ENCODE results near the gene ARFIP2.
"Not testable (repeated sequence)": the region's sequence is repeated elsewhere in the genome, so short reads cannot be mapped to it uniquely, and the experiment has no call there.

ARFIP2 gene
- total RNA-seq: 44.4 to 72.7 (median 57.0) reads per million in 9 experiments

DNA sequence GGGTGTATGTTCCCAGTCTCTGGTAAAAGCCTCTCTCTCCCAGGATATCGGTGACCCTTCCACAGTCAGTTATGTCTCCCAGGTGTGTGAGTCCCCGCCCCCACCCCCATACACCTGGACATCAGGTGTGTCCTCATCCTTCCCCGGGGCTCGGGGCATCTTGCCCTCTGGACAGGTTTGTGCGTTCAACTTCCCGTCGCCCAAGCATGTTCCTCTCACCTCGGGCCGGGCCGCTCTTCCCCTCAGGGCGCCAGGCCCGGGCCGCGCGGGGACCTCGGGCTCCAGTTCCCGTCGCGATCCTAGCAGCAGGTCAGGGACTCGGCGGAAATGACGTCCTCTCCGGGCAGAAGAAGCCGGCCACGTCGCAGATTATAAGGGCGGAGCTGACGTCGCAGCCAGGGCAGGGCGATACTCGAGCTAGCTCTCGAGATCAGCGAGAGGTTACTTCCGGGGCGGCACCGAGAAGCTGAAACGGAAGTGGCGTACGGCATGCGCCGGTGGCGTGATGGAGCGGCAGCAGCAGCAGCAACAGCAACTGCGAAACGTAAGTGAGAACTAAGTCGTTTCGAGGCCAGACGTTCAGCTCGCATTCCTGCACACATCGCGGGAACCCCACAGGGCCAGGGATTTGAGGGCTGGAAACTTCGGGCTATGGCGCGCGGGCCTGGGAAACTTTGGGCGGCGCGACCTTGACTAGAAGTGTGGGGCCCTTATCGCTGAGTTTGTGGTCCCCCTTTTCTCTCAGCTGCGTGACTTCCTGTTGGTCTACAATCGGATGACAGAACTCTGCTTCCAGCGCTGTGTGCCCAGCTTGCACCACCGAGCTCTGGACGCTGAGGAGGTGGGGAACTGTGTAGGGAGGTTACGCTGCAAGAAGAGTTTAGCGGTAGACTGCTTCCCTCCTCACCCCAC is at the start of gene ARFIP2, which contains the start of gene TIMM10B:
ARFIP2 (minus strand) TSS at position 320 of the 912 bp plus-strand sequence. CDS start 910 bp downstream, outside the sequence.
TIMM10B (plus strand) TSS at position 490 of the 912 bp plus-strand sequence; CDS start at position 506, 16 bp downstream.
- H3K4me1 Mint-ChIP-seq (ENCODE audit: low read depth in 2 of 2): peaks cover 26 to 32% of the 10 kb centered on the region in 2 donors
- no peaks in the 10 kb centered on the region for H3K9me3 Mint-ChIP-seq
- peak within 1 kb of the TSS; percentile 89 to 90 for H3K4me3 Mint-ChIP-seq
- peak; percentile 95 for ATAC-seq (replicated peaks)
- DNase-seq: peak; percentile 94 to 97 (median 96)
- peak within 1 kb of the TSS; percentile 96 to 98 for H3K27ac Mint-ChIP-seq
- H3K27me3 Mint-ChIP-seq: no peaks in the 10 kb centered on the region
- H3K36me3 Mint-ChIP-seq (ENCODE audit: insufficient read depth): peaks cover 27% of the 10 kb centered on the region

DNA sequence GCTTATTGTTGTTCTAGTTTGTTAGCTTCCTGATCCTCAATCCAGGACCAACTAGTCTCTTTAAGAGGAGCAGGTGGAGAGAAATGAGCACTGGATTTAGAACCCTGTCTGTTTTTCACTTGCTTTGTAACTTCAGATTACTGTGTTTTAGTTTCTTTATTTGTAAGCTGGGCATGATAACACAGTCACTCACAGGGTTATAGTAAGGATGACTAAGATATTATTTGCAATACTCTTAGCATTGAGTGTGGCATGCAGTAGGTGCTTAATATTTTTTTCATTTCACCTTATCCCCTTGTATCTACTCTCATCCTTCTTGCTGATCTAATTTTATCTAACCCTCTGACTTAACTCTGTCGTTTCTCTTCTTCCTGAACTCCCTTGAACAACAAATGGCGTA is 49.7 kb upstream of the ARFIP2 start:
- Mint-ChIP-seq H3K27ac (no peak overlapping the region), H3K27me3 (no peaks in the 10 kb centered on the region), H3K4me3 (no peak overlapping the region), H3K36me3 (ENCODE audit: insufficient read depth) (no peaks in the 10 kb centered on the region), H3K4me1 (ENCODE audit: low read depth in 2 of 2) (peaks cover 9 to 11% of the 10 kb centered on the region in 2 donors), H3K9me3 (no peaks in the 10 kb centered on the region)
- no peak for DNase-seq
- no peak for ATAC-seq (replicated peaks)

- Mint-ChIP-seq H3K27ac (no peak overlapping the region), H3K27me3 (no peaks in the 10 kb centered on the region), H3K9me3 (no peaks in the 10 kb centered on the region), H3K36me3 (ENCODE audit: insufficient read depth) (no peaks in the 10 kb centered on the region), H3K4me3 (no peak overlapping the region), H3K4me1 (ENCODE audit: low read depth in 2 of 2) (peaks cover 9 to 11% of the 10 kb centered on the region in 2 donors)
- ATAC-seq (replicated peaks) (no peak), DNase-seq (no peak)
These were observed 48.1 kb upstream of the ARFIP2 start for GRCh38 chr11:6529266-6529665.

- Mint-ChIP-seq H3K4me1 (ENCODE audit: low read depth in 2 of 2) (peaks cover 9 to 11% of the 10 kb centered on the region in 2 donors), H3K27me3 (no peaks in the 10 kb centered on the region), H3K4me3 (peak overlapping the region; percentile 13 to 37), H3K27ac (peak overlapping the region; percentile 41 to 80), H3K36me3 (ENCODE audit: insufficient read depth) (no peaks in the 10 kb centered on the region), H3K9me3 (no peaks in the 10 kb centered on the region)
- ATAC-seq (replicated peaks) (no peak), DNase-seq (no peak)
These were observed 45.4 kb upstream of the ARFIP2 start for GRCh38 chr11:6526411-6527135.

DNA sequence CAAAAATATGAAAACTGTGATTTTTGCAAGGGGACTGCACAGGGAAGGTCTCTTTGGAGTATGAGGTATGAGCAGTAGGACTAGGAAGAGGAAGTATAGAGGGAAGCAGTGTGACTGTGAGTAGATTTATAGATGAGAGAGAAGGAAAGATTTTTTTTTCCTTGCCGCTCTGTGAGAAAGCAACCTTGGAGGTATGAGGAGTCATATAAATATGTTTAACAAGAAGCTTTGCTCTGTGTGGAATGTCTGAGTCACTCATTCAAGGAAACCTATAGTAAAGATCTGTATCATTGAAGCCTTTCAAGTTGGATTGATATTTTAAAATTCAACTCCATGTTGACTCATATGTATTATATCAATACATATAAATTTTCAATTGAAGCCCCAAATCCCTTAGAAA is 42.1 kb upstream of the ARFIP2 start:
- Mint-ChIP-seq H3K27ac (no peak overlapping the region), H3K27me3 (no peaks in the 10 kb centered on the region), H3K4me1 (ENCODE audit: low read depth in 2 of 2) (peaks cover 9 to 11% of the 10 kb centered on the region in 2 donors), H3K9me3 (no peaks in the 10 kb centered on the region), H3K4me3 (no peak overlapping the region), H3K36me3 (ENCODE audit: insufficient read depth) (no peaks in the 10 kb centered on the region)
- DNase-seq: no peak
- no peak for ATAC-seq (replicated peaks)

- H3K4me1 Mint-ChIP-seq (ENCODE audit: low read depth in 2 of 2): peaks cover 9 to 11% of the 10 kb centered on the region in 2 donors
- not testable (repeated sequence) for ATAC-seq (replicated peaks); H3K27ac Mint-ChIP-seq; H3K4me3 Mint-ChIP-seq; H3K27me3 Mint-ChIP-seq; H3K9me3 Mint-ChIP-seq; H3K36me3 Mint-ChIP-seq (ENCODE audit: insufficient read depth); DNase-seq
These were observed 40.8 kb upstream of the ARFIP2 start for GRCh38 chr11:6521946-6522345.

GRCh38 chr11:6520265-6520664 is 39.1 kb upstream of the ARFIP2 start:
- Mint-ChIP-seq H3K27me3 (no peaks in the 10 kb centered on the region), H3K27ac (no peak overlapping the region), H3K36me3 (ENCODE audit: insufficient read depth) (peaks cover 7% of the 10 kb centered on the region), H3K4me1 (ENCODE audit: low read depth in 2 of 2) (no peaks in the 10 kb centered on the region), H3K4me3 (no peak overlapping the region), H3K9me3 (no peaks in the 10 kb centered on the region)
- DNase-seq (no peak), ATAC-seq (replicated peaks) (no peak)

DNA sequence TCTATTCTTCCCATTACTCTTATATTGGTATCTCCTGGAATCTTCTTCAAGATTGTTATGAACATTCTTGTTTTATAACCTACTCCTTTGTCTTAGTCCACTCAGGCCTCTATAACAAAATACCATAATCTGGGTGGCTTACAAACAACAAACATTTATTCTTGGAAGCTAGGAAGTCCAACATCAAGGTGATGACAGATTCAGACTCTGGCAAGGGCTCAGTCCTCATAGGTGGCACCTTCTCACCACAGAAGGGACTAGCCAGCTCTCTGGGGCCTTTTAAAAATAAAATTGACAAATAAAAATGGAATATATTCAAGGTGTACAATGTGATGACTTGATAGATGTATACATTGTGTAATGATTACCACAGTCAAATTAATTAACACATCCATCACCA is 35.7 kb upstream of the ARFIP2 start:
- no peaks in the 10 kb centered on the region for H3K4me1 Mint-ChIP-seq (ENCODE audit: low read depth in 2 of 2)
- H3K27me3 Mint-ChIP-seq: no peaks in the 10 kb centered on the region
- H3K36me3 Mint-ChIP-seq (ENCODE audit: insufficient read depth): peaks cover 12% of the 10 kb centered on the region
- no peak for DNase-seq
- no peak for ATAC-seq (replicated peaks)
- no peaks in the 10 kb centered on the region for H3K9me3 Mint-ChIP-seq
- H3K4me3 Mint-ChIP-seq: no peak overlapping the region
- peak overlapping the region in 1 of 2 donors; percentile 73 for H3K27ac Mint-ChIP-seq

- Mint-ChIP-seq H3K36me3 (ENCODE audit: insufficient read depth) (peaks cover 22% of the 10 kb centered on the region), H3K9me3 (no peaks in the 10 kb centered on the region), H3K4me3 (no peak overlapping the region), H3K27ac (no peak overlapping the region), H3K4me1 (ENCODE audit: low read depth in 2 of 2) (peaks cover 0 to 10% of the 10 kb centered on the region in 2 donors), H3K27me3 (no peaks in the 10 kb centered on the region)
- DNase-seq (peak in 2 of 3 experiments; percentile 22 to 24), ATAC-seq (replicated peaks) (peak; percentile 66)
These were observed 24.6 kb upstream of the ARFIP2 start for GRCh38 chr11:6505577-6506240.

GRCh38 chr11:6504166-6504565 is 23.0 kb upstream of the ARFIP2 start:
- H3K4me1 Mint-ChIP-seq (ENCODE audit: low read depth in 2 of 2): peaks cover 0 to 10% of the 10 kb centered on the region in 2 donors
- H3K4me3 Mint-ChIP-seq: no peak overlapping the region
- ATAC-seq (replicated peaks): no peak
- no peak for DNase-seq
- no peaks in the 10 kb centered on the region for H3K27me3 Mint-ChIP-seq
- H3K27ac Mint-ChIP-seq: peak overlapping the region in 1 of 2 donors; percentile 50
- peaks cover 14% of the 10 kb centered on the region for H3K36me3 Mint-ChIP-seq (ENCODE audit: insufficient read depth)
- no peaks in the 10 kb centered on the region for H3K9me3 Mint-ChIP-seq

DNA sequence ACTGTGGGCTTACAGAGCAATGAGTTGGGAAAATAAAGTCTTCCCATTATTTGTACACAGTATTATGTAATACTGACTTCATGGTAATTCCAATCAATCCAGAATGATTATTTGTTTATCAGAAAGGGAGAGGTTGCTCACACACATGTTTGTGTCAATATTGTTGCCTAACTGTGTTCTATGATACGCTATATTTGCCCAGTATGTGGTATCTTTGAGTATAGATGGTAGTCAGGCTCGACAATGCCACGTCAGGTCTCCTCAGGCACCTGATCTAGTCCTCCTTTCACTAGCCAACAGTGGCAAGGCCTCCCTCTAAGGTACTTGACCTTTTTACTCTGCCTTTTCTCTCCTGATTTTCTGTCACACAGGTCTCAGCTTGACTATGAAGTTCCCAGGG is 21.3 kb upstream of the ARFIP2 start:
- Mint-ChIP-seq H3K36me3 (ENCODE audit: insufficient read depth) (peaks cover 15% of the 10 kb centered on the region), H3K27me3 (no peaks in the 10 kb centered on the region), H3K27ac (peak overlapping the region in 1 of 2 donors; percentile 50), H3K4me3 (no peak overlapping the region), H3K4me1 (ENCODE audit: low read depth in 2 of 2) (peaks cover 3 to 15% of the 10 kb centered on the region in 2 donors), H3K9me3 (no peaks in the 10 kb centered on the region)
- ATAC-seq (replicated peaks): no peak
- DNase-seq: no peak

GRCh38 chr11:6498544-6498943 is 17.4 kb upstream of the ARFIP2 start:
- DNase-seq (no peak), ATAC-seq (replicated peaks) (no peak)
- Mint-ChIP-seq H3K4me1 (ENCODE audit: low read depth in 2 of 2) (peaks cover 6 to 26% of the 10 kb centered on the region in 2 donors), H3K27me3 (no peaks in the 10 kb centered on the region), H3K9me3 (no peaks in the 10 kb centered on the region), H3K4me3 (no peak overlapping the region), H3K27ac (peak overlapping the region in 1 of 2 donors; percentile 39), H3K36me3 (ENCODE audit: insufficient read depth) (peaks cover 16% of the 10 kb centered on the region)

GRCh38 chr11:6498121-6498520 is 17.0 kb upstream of the ARFIP2 start:
- ATAC-seq (replicated peaks): no peak
- Mint-ChIP-seq H3K36me3 (ENCODE audit: insufficient read depth) (peaks cover 12% of the 10 kb centered on the region), H3K4me3 (no peak overlapping the region), H3K27ac (no peak overlapping the region), H3K27me3 (no peaks in the 10 kb centered on the region), H3K4me1 (ENCODE audit: low read depth in 2 of 2) (peaks cover 6 to 26% of the 10 kb centered on the region in 2 donors), H3K9me3 (no peaks in the 10 kb centered on the region)
- no peak for DNase-seq
